Activated CD4-positive, alpha-beta memory T cell treated with anti-CD3 and anti-CD28 coated beads, Interleukin-2, amount 10 ng/mL, durations not matched to agents 7 days and 5 days (primary cell): ENCODE results near the gene ITSN1. TPM values are rescaled to one million over a fixed set of nuclear protein-coding genes. Genes with fewer than 3 reads are reported as not detected.

Source experiments
- CTCF ChIA-PET: fragments of 350-600 bp; sonication (Branson Sonifier 250); formaldehyde crosslinking; loops from one replicate; lab custom pipeline; 2021; ENCODE audit warnings: antibody characterized with exemption, inconsistent platforms; lab: Charles Lee
- POLR2A ChIA-PET: fragments of 350-600 bp; sonication (Branson Sonifier 250); formaldehyde crosslinking; loops from one replicate; lab custom pipeline; 2021; ENCODE audit warnings: antibody characterized with exemption; lab: Charles Lee
- DNase-seq: peaks from one replicate; pipeline ENCODE4 v3.0.0-alpha.2; 2020
- H3K27ac Mint-ChIP-seq: one replicate; pipeline ENCODE4 v1.8.0; 2021; ENCODE audit warnings: mild to moderate bottlenecking, mixed read lengths
- H3K27me3 Mint-ChIP-seq: one replicate; pipeline ENCODE4 v1.8.0; 2021; ENCODE audit warnings: mixed read lengths
- H3K36me3 Mint-ChIP-seq: one replicate; pipeline ENCODE4 v1.8.0; 2021; ENCODE audit warnings: low read depth, mixed read lengths
- H3K4me1 Mint-ChIP-seq: one replicate; pipeline ENCODE4 v1.8.0; 2021; ENCODE audit warnings: mixed read lengths
- H3K4me3 Mint-ChIP-seq: one replicate; pipeline ENCODE4 v1.8.0; 2021; ENCODE audit warnings: mild to moderate bottlenecking, mixed read lengths
- H3K9me3 Mint-ChIP-seq: one replicate; pipeline ENCODE4 v1.8.0; 2021; ENCODE audit warnings: mixed read lengths
- total RNA-seq, 2 experiments: library from RNA; stranded (reverse); gene quantifications; one replicate each; pipeline ENCODE4 v1.2.3, GENCODE V29; 2021

The ITSN1 gene
- total RNA-seq, 2 experiments from 2014 or later: 2.7 to 4.0 TPM

GRCh38 chr21:33641352-33642026 lies 812 bp upstream of the ITSN1 start, which contains the start of gene CRYZL1:
TSS of gene CRYZL1 (minus strand) at chr21:33641741. CDS start at chr21:33631551, 10,190 bp downstream.
- H3K36me3 Mint-ChIP-seq: peaks cover 8% of the 10 kb centered on the region
- POLR2A ChIA-PET: interaction anchor here (1.0 to 1.4 kb wide), 3 partner anchors 58 to 98 kb away, joined by 3 to 4 read pairs (median 3); partner anchors contain the start of gene SON

GRCh38 chr21:33642896-33643657 lies 776 bp downstream of the ITSN1 start:
- no peak overlapping the region for H3K27ac Mint-ChIP-seq
- H3K36me3 Mint-ChIP-seq: no peaks in the 10 kb centered on the region
- CTCF ChIA-PET: no interaction called here
- DNase-seq: peak; percentile 20
- no peaks in the 10 kb centered on the region for H3K9me3 Mint-ChIP-seq
- H3K4me3 Mint-ChIP-seq: peak overlapping the region; percentile 75
- POLR2A ChIA-PET: no interaction called here
- peaks cover 25% of the 10 kb centered on the region for H3K27me3 Mint-ChIP-seq
- H3K4me1 Mint-ChIP-seq: peaks cover 23% of the 10 kb centered on the region

More at GRCh38 chr21:33641352-33642026, 812 bp upstream of the ITSN1 start, which contains the start of gene CRYZL1:
- Mint-ChIP-seq H3K9me3 (no peaks in the 10 kb centered on the region), H3K27me3 (peaks cover 25% of the 10 kb centered on the region), H3K4me1 (peaks cover 25% of the 10 kb centered on the region), H3K27ac (peak within 1 kb of the TSS; percentile 97), H3K4me3 (peak within 1 kb of the TSS; percentile 91)
- peak; percentile 100 for DNase-seq
- CTCF ChIA-PET: interaction anchor here (1.0 to 1.5 kb wide), 2 partner anchors 36 to 48 kb away, joined by 3 to 4 read pairs; no protein-coding TSS in a partner anchor

GRCh38 chr21:33643658-33644311 lies 1.5 kb downstream of the ITSN1 start:
- Mint-ChIP-seq H3K27me3 (peaks cover 25% of the 10 kb centered on the region), H3K4me3 (peak overlapping the region; percentile 75), H3K9me3 (no peaks in the 10 kb centered on the region), H3K4me1 (peaks cover 21% of the 10 kb centered on the region), H3K36me3 (no peaks in the 10 kb centered on the region), H3K27ac (no peak overlapping the region)
- POLR2A ChIA-PET: no interaction called here
- CTCF ChIA-PET: no interaction called here
- DNase-seq: no peak

- Mint-ChIP-seq H3K27ac (no peak overlapping the region), H3K4me1 (peaks cover 21% of the 10 kb centered on the region), H3K9me3 (no peaks in the 10 kb centered on the region), H3K27me3 (peaks cover 27% of the 10 kb centered on the region), H3K4me3 (no peak overlapping the region), H3K36me3 (no peaks in the 10 kb centered on the region)
- DNase-seq: no peak
- CTCF ChIA-PET: no interaction called here
- POLR2A ChIA-PET: interaction anchor here (0.6 kb wide), 1 partner anchor 59 kb away, joined by 3 read pairs; no protein-coding TSS in a partner anchor
Observed at GRCh38 chr21:33644383-33645074, 2.2 kb downstream of the ITSN1 start.

GRCh38 chr21:33645730-33646129 lies 3.4 kb downstream of the ITSN1 start:
- Mint-ChIP-seq H3K9me3 (no peaks in the 10 kb centered on the region), H3K27me3 (peaks cover 27% of the 10 kb centered on the region), H3K36me3 (no peaks in the 10 kb centered on the region), H3K4me1 (peaks cover 14% of the 10 kb centered on the region), H3K4me3 (no peak overlapping the region), H3K27ac (no peak overlapping the region)
- ChIA-PET CTCF (no interaction called here), POLR2A (no interaction called here)
- DNase-seq: no peak

- no peak overlapping the region for H3K4me3 Mint-ChIP-seq
- H3K27ac Mint-ChIP-seq: no peak overlapping the region
- no peaks in the 10 kb centered on the region for H3K9me3 Mint-ChIP-seq
- H3K27me3 Mint-ChIP-seq: peaks cover 24% of the 10 kb centered on the region
- DNase-seq: no peak
- H3K36me3 Mint-ChIP-seq: no peaks in the 10 kb centered on the region
- H3K4me1 Mint-ChIP-seq: peaks cover 8% of the 10 kb centered on the region
- CTCF ChIA-PET: no interaction called here
- POLR2A ChIA-PET: no interaction called here
Observed at GRCh38 chr21:33647587-33647986, 5.3 kb downstream of the ITSN1 start.

GRCh38 chr21:33648555-33648954 lies 6.3 kb downstream of the ITSN1 start:
- ChIA-PET POLR2A (no interaction called here), CTCF (no interaction called here)
- Mint-ChIP-seq H3K9me3 (no peaks in the 10 kb centered on the region), H3K4me1 (peaks cover 3% of the 10 kb centered on the region), H3K36me3 (no peaks in the 10 kb centered on the region), H3K27ac (no peak overlapping the region), H3K4me3 (no peak overlapping the region), H3K27me3 (peaks cover 21% of the 10 kb centered on the region)
- DNase-seq: no peak

GRCh38 chr21:33650230-33650629 lies 7.9 kb downstream of the ITSN1 start:
- Mint-ChIP-seq H3K36me3 (no peaks in the 10 kb centered on the region), H3K9me3 (no peaks in the 10 kb centered on the region), H3K4me3 (no peak overlapping the region), H3K27ac (no peak overlapping the region), H3K4me1 (no peaks in the 10 kb centered on the region), H3K27me3 (peaks cover 4% of the 10 kb centered on the region)
- ChIA-PET CTCF (no interaction called here), POLR2A (no interaction called here)
- DNase-seq: no peak

- CTCF ChIA-PET: no interaction called here
- Mint-ChIP-seq H3K9me3 (no peaks in the 10 kb centered on the region), H3K4me1 (no peaks in the 10 kb centered on the region), H3K4me3 (no peak overlapping the region), H3K27me3 (peaks cover 4% of the 10 kb centered on the region), H3K27ac (no peak overlapping the region), H3K36me3 (no peaks in the 10 kb centered on the region)
- no peak for DNase-seq
- POLR2A ChIA-PET: no interaction called here
Observed at GRCh38 chr21:33650929-33651509, 8.7 kb downstream of the ITSN1 start.

- Mint-ChIP-seq H3K9me3 (no peaks in the 10 kb centered on the region), H3K4me3 (no peak overlapping the region), H3K27ac (no peak overlapping the region), H3K27me3 (peaks cover 4% of the 10 kb centered on the region), H3K36me3 (no peaks in the 10 kb centered on the region), H3K4me1 (no peaks in the 10 kb centered on the region)
- CTCF ChIA-PET: interaction anchor here (1.0 kb wide), 1 partner anchor 47 kb away, joined by 3 read pairs; no protein-coding TSS in a partner anchor
- no peak for DNase-seq
- POLR2A ChIA-PET: no interaction called here
Observed at GRCh38 chr21:33651965-33652680, 9.8 kb downstream of the ITSN1 start.

- Mint-ChIP-seq H3K36me3 (no peaks in the 10 kb centered on the region), H3K9me3 (no peaks in the 10 kb centered on the region), H3K27ac (no peak overlapping the region), H3K27me3 (peaks cover 3% of the 10 kb centered on the region), H3K4me1 (no peaks in the 10 kb centered on the region), H3K4me3 (no peak overlapping the region)
- CTCF ChIA-PET: no interaction called here
- no peak for DNase-seq
- POLR2A ChIA-PET: no interaction called here
Observed at GRCh38 chr21:33654412-33654811, 12.1 kb downstream of the ITSN1 start.
